Stimulated activated memory B cell treated with anti-CD40 and anti-IgM and Interleukin-4, amounts not matched to agents 10 μg/mL and 1 μg/mL and 100 μg/mL, for 72 hours (primary cell): ENCODE data around the gene GAB3.
"Not testable (repeated sequence)": the region's sequence is repeated elsewhere in the genome, so short reads cannot be mapped to it uniquely, and the experiment has no call there.

ENCODE experiments used
- ATAC-seq: fragments of 150-1000 bp; cut with Tn5 transposase; 2 replicates; pipeline ENCODE4 v1.10.0; 2021
- H3K27ac Mint-ChIP-seq: one replicate; pipeline ENCODE4 v1.8.0; 2022; ENCODE audit warnings: mild to moderate bottlenecking, mixed read lengths
- H3K27me3 Mint-ChIP-seq: one replicate; pipeline ENCODE4 v1.8.0; 2022; ENCODE audit warnings: mixed read lengths
- H3K36me3 Mint-ChIP-seq: one replicate; pipeline ENCODE4 v1.8.0; 2022; ENCODE audit warnings: mixed read lengths
- H3K4me1 Mint-ChIP-seq: one replicate; pipeline ENCODE4 v1.8.0; 2022; ENCODE audit warnings: mixed read lengths
- H3K4me3 Mint-ChIP-seq: one replicate; pipeline ENCODE4 v1.8.0; 2022; ENCODE audit warnings: mild to moderate bottlenecking, moderate library complexity, mixed read lengths
- H3K9me3 Mint-ChIP-seq: one replicate; pipeline ENCODE4 v1.8.0; 2022; ENCODE audit warnings: mixed read lengths

GAB3 gene

GRCh38 chrX:154630949-154631348 lies 119.9 kb downstream of the GAB3 start:
- ATAC-seq, H3K27me3 Mint-ChIP-seq, H3K9me3 Mint-ChIP-seq, H3K4me3 Mint-ChIP-seq, H3K36me3 Mint-ChIP-seq, H3K27ac Mint-ChIP-seq, H3K4me1 Mint-ChIP-seq: not testable (repeated sequence)

DNA sequence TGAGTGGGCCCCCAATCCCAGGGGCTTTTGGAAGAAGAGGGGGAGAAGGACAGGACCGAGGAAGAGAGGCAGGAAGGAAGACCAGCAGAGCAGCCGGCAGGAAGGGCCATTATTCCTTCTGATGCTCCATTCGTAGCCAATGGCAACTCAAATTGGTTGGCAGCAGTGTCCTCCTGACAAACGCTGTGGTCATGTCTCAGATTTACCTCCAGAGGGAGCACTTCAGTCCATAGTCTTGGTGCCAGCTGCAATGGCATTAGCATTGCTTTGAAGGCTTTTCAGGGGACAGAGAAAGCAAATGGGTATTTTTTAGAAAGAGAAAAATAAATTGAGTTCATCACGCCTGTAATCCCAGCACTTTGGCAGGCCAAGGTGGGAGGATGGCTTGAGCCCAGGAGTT lies 121.9 kb downstream of the GAB3 start:
- not testable (repeated sequence) for H3K9me3 Mint-ChIP-seq, H3K27me3 Mint-ChIP-seq, H3K36me3 Mint-ChIP-seq, ATAC-seq, H3K27ac Mint-ChIP-seq, H3K4me1 Mint-ChIP-seq, H3K4me3 Mint-ChIP-seq
